OCI-LY7 (cell line): ENCODE measurements around the gene EEPD1.

Source experiments
- CTCF ChIP-seq: fragments of 200-600 bp; sonication (generic); conservative IDR thresholded peaks from 2 replicates; pipeline ENCODE4 v1.5.1; 2014; ENCODE audit warnings: mild to moderate bottlenecking, antibody characterized with exemption, low read length, moderate library complexity, mixed read lengths
- EZH2phosphoT487 ChIP-seq: fragments of 200-600 bp; sonication (generic); IDR thresholded peaks from 2 replicates; pipeline ENCODE4 v1.6.1; 2018; ENCODE audit warnings: low read depth, borderline replicate concordance, mild to moderate bottlenecking, mixed run types, antibody characterized with exemption, low read length, moderate library complexity, mixed read lengths

DNA sequence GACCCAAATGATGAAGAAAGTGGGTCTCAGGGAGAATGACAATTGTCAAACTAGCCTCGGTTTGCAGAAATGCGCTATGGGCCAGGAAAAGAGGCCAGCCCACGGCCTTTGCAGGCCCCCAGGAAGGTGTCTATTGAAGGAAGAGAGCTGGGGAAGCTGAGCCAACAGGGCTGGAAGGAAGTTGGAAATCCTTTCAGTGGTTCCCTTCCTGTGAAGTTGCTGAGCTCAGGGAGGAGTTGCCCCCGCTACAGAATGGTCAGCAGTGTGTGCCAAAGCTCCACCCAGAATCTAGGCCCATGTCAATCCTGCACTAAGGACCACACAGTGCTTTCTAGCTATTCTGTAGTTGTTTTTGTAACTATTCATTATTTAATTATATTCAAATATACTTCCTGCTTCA lies 145.1 kb downstream of the EEPD1 start:
- TF ChIP-seq CTCF: no peak
- no peak for TF ChIP-seq EZH2phosphoT487
